Fibroblast of skin of scalp (primary cell): ENCODE results near the gene KRT15.

Source experiments
- DNase-seq: peaks from one replicate; pipeline ENCODE4 v3.0.0-alpha.2; 2013

The KRT15 gene

DNA sequence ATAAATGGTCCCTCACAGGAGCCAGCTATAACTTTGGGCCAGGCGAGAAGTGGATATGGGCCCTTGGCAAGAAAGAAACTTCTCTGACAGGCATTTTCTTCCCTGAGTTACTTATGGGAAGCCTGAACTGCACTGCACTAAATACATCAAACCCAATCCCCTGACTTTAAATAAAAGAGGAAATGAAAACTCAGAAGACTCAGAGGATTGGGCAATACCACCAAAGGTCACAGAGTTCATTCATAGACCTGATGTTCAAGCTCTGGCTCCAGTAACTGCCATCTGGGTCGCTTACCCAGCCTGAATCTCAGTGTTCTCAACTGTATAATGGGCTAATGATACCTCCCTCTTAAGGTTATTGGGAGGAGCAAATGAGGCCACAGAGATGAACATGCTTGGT, 38.6 kb downstream of the KRT15 start:
- no peak for DNase-seq

DNA sequence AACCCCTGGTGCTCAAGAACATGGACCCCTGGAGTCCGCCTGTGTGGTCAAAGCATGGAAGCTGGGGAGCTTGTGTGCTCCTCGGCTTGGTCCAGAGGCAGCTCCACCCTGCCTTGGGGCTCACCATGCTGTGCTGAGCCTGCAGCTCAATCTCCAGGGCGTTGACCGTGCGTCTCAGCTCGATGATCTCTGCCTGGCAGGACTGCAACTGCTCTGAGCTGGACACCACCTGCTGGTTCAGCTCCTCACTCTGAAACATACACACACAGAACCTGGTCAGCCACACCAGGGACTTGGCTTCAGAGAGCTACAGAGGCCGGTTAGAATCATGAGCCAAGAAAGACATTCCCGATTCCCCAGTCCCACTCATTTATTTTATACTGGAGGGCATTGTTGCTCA, 40.5 kb downstream of the KRT15 start:
- DNase-seq, result no peak

DNA sequence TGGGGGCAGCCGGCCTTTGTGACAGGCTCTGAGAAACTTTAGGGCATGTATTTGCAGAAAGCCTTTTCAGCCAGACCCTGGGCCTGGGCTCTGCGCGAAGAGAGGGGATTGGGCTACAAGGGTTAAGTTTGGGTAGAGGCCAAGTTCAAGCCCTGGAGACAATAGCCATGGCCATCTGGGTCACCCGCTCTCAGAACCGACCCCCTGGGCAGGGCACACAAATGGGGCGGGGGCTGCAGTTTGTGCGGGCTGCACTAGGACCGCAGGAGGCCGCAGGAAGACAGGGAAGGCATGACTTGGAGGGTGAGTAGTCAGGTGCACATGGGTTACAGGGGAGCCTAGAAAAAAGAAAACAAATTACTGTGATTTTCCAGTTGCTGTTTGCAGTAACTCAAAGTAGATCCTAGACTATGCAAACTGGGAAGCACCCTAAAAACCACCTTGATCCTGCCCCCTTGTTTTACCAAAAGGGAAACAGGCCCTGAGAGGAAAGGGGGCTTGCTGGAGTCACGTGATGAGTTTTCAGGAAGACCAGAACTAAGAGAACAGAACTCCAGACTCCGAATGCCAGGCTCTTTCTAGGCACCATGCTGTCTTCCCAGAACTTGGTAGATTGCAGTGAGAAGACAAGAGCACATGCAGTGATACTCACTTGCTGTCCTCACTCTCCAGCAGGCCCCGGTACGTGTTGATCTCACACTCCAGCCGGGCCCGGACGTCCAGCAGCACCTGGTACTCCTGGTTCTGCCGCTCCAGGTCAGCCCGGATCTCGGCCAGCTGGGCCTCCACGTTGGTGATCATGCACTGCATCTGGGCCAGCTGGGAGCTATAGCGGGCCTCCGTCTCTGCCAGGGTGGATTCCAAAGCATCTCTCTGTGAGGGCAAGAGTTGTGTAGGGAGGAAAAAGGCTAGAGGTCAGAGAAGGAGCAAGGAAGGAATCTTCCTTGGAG, 41.5 kb downstream of the KRT15 start:
- no peak for DNase-seq

DNA sequence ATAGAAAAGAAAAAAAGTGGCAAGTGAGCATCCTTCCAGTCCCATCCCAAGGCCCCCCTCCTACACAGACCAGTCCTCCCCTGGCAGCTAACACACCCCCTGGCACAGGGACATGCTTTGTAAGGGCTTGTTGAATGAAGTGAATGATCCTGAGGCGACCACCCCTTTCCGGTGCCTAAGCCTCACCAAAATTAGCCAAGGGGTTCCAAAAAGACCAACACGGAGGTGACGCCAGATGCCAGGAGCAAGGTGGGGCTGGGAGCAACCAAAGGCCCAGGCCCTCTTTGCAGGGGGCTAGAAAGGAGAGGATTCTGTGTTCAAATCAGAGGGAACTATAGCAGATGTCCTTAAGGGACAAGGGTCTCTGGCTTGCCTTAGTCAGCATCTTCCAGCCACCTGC, 43.3 kb downstream of the KRT15 start:
- DNase-seq, result no peak

DNA sequence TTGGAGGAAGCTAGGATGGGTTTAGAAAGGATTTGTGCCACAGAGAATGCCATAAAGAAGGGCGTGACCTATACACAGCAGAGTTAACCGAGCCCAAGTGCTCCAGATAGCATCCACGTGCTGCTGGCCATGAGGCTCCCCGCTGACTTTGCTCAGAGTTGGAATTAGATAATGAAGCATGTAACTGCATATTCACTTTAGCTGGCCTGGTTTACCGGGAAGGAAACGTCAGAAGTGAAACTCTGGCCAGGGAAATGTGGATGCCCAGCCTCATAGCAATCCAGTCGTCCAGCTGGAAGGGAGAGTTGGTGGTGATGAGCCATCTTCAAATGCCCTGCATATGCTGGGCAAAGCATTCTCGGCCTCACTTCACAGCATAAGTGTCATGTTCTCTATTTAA, 43.8 kb downstream of the KRT15 start:
- DNase-seq, result no peak

DNA sequence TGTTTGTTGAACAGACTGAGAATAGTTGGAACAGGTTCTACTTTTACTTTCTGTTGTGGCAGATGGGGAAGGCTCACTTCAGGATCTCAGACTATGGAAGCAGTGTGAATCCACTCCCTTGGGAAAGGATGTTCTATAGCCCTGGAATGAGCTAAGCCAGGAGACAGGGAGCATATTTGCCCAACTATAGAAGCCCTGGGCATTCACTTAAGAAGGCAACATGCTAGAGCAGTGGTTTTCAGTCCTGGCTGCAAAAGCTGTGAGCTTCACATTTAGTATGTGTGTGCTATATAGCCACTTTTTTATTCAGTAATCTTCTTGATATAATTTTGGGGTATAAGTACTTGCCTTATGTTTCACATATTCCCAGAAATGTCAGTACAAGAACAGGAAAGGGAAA, 50.3 kb downstream of the KRT15 start:
- no peak for DNase-seq

DNA sequence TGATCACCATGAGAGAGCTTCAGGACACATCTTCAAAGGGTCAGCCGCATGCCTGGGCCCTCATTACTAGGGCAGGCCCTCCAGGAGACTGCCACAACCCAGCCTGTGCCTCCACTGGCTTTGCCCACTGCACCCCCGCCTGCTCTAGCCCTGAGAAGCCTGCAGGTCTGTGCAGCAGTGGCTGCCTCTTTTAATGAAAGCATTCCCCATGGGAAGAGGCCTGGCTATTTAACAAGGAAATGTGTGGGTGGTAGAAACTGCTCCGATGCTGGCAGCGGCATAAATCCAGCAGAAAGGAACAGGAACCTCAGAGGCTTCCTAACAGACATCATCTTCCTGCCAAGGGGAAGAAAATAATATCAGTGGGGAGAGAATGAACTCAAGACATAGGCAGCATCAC, 51.1 kb downstream of the KRT15 start:
- DNase-seq, result no peak

DNA sequence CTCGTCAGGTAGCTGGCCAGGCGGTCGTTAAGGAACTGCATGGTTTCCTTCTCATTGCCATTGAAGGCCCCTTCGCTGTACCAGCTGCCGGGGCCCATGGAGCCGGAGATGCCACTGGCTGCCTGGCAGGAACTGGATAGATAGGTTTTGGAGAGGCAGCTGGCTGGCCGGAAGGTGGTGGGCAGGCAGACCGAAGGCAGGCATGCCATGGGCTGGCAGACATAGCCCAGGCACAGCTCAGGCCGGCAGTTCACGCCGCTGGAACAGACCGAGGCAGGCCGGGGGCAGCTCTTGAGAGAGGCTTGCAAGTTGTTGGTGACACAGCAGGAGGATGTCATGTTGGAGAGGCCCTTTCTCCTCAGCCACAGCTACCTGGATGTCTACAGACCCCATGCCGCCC, 51.7 kb downstream of the KRT15 start, which contains the start of gene KRT32:
Gene KRT32 (minus strand): TSS at position 399 of the 400 bp plus-strand sequence. CDS start 61 bp downstream, at position 338.
- no peak for DNase-seq

DNA sequence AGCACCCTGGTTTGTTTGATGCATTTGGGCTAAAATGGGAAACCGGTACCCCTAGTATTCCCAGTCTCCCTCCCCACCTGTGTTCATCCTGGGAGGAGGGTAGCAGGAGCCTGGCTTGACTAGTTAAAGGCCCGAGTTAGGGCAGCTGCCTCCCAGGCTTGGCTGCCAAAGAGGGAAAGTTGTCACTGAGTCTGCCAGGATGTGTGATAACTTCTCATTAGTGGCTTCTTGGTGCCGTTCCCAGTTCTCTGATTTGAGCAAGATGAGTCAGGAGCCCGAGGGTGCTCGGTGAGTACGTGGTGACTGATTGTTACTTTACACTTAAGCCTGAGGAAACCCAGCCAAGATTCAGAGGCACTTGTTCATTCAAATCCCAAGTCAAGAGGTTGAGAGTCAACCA, 54.0 kb downstream of the KRT15 start:
- DNase-seq, result peak; percentile 90

DNA sequence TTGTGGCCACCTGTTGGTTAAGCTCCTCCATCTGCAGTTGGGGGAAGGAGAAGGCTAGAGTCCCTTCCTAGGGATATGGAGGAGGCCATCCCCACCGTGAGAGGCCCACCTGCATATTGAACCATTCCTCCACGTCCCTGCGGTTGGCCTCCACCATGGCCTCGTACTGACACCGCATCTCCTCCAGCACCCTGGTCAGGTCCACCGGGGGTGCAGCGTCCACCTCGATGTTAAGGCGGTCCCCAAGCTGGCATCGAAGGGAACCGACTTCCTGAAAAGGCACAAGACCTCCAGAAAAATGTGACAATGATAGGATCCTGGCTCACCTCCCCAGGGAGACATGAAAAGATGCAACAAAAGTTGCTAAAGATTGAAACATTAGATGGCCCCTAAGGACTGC, 54.5 kb downstream of the KRT15 start:
- no peak for DNase-seq

DNA sequence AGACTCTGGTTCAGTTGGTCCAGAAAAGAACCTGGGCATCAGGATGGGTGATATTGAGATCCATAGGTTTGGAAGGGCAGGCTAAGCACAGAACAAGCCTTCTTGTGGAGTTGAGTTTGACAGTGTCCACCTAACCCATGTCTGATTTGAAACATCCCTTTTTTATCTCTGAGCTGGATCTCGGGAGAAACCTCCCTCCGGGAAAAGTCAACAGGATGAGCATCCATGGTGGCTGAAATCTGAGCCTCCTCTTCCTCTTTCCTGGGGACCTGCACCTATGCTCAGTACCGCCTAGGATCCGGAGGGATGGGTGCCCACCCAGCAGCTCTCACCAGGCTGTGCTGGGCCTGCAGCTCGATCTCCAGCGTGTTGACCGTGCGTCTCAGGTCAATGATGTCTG, 54.9 kb downstream of the KRT15 start:
- no peak for DNase-seq
